ENCODE results near the gene GAPT. TPM values are rescaled to one million over a fixed set of nuclear protein-coding genes. Genes with fewer than 3 reads are reported as not detected.

Gene GAPT
- under 1 TPM; 0.68 to 0.81 TPM for total RNA-seq
- long read RNA-seq: 0 reads

DNA sequence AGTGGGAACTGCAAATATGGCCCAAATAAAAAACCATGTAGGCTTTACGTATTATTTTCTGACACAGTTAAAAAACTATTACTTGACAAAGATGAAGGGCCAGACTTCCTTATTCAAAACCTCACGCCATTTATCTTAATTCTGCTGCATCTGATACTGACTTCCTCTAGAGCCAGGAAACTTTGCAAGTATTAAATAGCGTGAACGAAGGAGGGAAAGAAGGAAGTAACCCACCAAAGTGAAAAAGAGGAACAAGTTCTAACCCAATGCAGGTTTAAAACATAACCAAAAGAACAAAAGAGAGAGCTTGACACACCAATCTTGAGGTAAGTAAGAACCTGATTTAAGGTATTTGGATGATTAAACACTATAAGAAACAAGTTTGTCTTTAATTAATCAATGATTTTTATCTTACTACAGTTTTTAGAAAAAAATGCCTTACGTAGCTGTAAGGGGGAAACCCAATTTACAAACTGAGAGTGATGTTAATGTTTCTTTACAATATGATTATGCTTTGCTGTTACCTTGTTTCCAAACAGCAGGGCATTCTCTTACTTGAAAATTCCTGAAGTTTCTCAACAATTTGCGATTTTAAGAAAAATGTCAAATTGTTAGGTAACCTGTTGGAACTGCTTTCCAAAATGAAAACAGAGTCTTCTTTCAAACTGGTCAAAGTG, at the start of gene GAPT:
TSS of gene GAPT (plus strand) at position 220 of the 677 bp plus-strand sequence. CDS start 3,102 bp downstream, outside the sequence.
- intact Hi-C loops (cut with DNase I): no loop called here
- DNase-seq (no peak), ATAC-seq (no peak)

DNA sequence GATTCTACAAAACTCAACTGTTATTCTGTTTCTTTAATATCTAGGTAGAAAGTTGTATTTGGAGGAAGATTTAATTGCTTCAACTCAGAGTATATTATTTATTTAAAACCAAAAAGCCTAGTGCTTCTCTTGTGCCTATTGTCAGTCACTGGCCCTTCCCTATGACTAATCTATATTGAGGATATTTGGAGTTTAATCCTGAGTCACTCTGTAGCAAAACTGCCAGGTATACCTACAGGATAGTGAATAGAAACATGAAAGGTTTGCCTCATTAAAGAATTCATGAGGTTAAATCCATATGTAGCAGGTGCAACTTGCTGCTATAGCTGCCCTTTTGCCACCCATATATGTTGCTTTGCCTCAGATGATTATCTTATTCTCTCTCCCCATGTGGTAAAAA, 46.4 kb upstream of the GAPT start:
- no peak for ATAC-seq
- DNase-seq: no peak
- intact Hi-C loops (cut with DNase I): no loop called here

DNA sequence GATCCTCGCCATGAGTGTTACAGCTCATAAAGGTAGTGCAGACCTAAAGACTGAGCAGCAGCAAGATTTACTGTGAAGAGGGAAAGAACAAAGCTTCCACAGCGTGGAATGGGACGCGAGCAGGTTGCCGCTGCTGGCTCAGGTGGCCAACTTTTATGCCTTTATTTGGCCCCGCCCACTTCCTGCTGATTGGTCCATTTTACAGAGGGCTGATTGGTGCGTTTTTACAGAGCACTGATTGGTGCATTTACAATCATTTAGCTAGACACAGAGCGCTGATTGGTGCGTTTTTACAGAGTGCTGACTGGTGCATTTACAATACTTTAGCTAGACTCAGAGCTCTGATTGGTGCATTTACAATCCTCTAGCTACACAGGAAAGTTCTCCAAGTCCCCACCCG, 45.2 kb upstream of the GAPT start:
- ATAC-seq (no peak), DNase-seq (no peak)
- intact Hi-C loops (cut with DNase I): no loop called here

DNA sequence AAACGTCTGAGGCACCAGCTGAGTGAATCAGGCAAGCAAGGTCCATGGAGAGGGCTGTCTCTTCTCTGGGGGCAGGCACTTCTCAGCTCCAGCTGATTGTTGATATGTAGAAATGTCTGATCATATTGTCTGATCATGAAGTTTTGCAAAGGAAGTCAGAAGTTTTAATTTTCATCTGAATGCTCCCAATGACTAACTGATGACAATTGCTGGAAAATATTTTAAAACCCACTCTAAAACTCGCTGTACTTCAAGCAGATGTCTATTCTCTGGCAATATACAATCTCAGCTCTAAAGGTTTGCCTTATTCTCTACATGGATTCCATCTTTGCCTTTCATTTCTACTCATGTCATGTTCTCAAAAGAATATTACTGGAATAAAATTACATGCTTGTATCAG, 44.0 kb upstream of the GAPT start:
- ATAC-seq: no peak
- no peak for DNase-seq
- intact Hi-C loops (cut with DNase I): no loop called here

DNA sequence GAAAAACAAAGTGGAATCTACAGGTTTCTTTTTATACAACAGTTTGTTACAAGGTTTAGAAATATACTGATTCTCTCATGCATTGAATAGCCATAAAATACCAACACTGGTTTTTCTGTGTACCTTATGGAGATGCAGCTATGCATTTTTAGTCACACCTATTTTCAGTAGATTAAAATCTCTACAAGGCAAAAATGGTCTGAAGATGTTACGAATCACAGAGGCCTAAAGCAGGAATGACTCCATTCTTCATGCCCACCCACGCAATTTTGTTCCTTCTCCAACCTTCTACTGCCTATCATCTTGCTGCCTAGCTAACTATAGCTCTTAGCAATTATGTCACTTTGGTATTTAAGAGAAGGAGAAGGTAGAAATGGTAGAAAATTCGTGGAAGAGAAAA, 41.2 kb upstream of the GAPT start:
- intact Hi-C loops (cut with DNase I): loop anchor here in 1 of 2 donors (10.0 kb wide), 4 partner anchors 45 to 435 kb away; no protein-coding TSS in a partner anchor
- DNase-seq (no peak), ATAC-seq (no peak)

DNA sequence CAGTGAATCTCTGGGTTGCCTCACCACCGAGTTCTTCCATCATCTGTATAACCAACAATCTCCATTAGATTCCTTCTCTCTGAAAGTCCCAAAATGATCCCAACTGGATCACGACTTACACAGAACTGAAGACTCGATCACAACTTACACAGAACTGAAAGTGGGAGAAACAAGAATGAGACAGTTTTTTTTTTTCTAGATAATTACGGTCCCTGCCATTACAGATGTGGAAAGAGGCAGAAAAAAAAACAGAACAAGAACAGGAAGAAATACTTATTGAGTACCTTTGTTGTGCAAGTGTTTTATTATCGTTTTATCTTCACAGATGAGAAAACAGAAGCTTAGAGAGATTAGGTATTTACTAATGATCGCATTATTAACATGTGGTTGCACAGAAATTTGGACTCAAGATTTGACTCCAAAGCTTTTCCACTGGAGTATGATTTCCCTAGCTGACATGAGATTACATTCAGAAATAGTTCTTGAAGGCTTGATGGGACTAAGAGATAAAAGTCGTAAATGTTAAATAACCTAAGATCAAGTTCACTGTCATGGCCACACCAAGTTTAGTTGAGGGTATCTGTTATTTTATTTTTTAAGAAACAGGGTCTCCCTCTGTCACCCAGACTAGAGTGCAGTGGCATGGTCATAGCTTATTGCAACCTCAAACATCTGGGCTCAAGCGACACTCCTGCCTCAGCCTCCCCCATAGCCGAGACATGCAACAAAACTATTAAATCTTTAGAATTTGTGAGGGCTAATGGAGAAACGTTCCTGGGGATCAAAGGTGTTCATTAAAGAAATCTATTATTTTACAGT, 40.2 kb upstream of the GAPT start:
- DNase-seq (no peak), ATAC-seq (no peak)
- intact Hi-C loops (cut with DNase I): loop anchor here in 1 of 2 donors (10.0 kb wide), 4 partner anchors 46 to 436 kb away; no protein-coding TSS in a partner anchor

DNA sequence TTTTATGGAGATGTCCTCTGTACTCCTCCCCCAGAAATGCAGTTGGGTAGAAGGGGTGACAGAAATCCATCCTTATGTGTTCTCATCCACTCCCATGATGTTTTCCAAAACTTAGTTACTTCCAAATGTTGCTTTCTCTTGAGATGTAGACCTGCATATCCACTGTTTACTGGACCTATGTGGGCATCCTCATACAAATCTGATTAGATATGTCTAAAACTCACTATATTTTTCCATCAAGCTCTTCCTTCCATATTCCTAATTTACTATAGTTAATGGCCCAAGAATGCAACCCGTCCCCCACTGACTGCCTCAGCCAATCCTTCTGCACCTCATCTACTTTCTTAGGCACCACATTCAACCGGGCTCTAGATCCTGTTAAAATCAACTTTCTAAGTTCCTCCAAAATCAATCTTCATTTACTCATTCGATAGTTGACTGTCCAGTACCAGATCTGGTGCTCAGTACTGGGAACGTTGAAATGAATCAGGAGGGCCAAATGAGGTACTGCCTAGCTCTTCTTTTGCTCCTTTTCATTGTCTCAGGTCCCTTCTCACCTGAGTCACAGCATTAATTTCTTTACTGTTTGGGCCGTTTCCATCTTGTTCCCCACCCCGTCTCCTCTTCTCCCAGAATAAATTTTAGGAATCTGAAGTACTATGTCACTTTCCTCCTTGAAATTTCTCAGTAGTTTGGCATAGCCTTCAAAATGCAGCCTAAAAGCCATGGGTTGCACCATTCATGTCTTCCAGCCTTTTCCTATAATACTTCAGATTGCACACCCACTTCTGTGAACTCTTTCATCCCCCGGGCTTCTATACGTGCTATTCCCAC, 39.3 kb upstream of the GAPT start:
- ATAC-seq (no peak), DNase-seq (no peak)
- intact Hi-C loops (cut with DNase I): loop anchor here in 1 of 2 donors (10.0 kb wide), 4 partner anchors 47 to 437 kb away; no protein-coding TSS in a partner anchor

DNA sequence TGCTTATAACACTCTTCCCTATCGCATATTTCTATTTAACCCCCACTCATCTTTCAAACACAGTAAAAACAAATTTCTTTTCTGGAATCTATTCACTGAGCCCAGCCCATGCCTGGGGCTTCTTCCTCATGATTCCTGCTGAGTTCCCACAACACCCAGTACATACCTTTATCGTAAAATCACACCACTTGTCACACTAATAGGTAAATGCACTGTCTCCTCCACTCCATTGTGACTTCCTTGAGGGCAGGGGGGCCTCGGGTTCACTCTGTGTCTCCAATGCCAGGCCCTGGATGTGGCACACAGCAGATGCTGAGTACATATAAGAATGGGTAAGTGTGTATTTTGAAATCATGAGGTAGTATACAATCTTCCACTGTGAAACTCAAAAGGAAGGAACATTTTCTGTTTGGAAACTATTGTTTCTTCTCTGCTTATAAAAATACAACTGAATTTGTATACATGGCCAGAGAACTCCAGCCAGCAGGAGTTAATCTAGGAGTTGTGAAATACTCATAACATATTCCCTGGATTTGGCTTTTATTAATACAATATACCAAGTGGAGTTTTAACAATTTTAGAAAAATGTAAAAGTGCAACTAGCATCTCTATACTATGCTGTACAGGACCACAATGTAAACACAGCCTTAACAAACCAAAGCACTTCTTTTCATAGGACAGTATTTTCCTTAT, 38.5 kb upstream of the GAPT start:
- intact Hi-C loops (cut with DNase I): loop anchor here in 1 of 2 donors (10.0 kb wide), 4 partner anchors 48 to 438 kb away; no protein-coding TSS in a partner anchor
- ATAC-seq (no peak), DNase-seq (no peak)

DNA sequence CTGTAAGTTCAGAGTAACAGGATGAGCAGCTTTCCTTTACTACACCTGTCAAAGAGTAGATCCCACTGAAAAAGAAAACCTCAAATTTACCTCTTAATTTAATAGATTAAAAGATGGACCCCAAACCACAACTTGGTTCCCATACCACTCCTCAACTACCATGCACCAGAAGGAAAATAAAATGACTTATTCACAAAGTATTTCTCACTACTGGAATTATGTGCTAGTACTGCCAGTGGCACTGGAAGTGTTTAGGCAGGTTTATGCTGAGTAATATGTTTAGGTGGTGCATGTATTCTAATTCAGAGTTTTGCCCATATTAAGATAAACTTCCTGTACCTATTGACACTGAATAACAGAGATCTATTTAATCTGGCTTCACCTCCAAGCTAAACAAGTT, 37.9 kb upstream of the GAPT start:
- intact Hi-C loops (cut with DNase I): loop anchor here in 1 of 2 donors (10.0 kb wide), 4 partner anchors 49 to 439 kb away; no protein-coding TSS in a partner anchor
- no peak for ATAC-seq
- DNase-seq: no peak

DNA sequence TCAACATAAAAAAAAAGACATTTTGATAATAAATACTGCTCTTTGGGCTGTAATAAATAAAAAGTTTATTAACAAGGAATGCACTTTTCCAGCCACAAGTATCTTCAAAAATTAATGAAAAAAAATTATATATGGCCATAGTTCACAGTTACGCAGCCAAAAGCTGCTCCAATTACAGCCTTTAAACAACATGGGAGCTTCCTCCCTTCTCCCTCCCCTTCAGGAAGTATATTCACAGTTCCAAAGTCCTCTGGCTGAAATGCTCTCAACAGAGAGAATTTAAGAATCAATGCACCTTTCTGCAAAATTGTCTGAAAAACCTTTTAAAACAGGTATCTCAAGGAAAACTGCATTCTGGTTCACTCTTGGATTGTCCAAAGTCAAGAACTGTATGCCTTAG, 37.2 kb upstream of the GAPT start:
- ATAC-seq (no peak), DNase-seq (no peak)
- intact Hi-C loops (cut with DNase I): loop anchor here in 1 of 2 donors (10.0 kb wide), 4 partner anchors 49 to 439 kb away; no protein-coding TSS in a partner anchor

DNA sequence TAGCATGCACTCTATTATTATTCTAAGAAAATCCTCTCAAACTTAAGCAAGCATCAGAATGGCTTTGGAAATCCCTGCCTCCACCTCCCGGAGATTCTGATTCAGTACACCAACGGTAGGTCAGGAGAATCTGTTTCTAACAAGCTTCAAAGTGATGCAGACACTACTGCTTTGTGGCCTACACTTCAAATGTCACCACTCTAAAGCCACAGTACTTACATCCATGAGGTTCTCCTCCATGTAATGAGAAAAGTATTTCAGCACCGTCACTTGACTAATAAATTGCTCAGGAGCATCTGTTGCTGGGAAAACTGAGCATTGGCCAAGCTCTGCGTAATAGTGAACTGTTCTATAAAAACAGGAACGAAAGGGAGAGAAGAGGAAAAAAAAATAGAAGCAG, 36.2 kb upstream of the GAPT start:
- intact Hi-C loops (cut with DNase I): loop anchor here (5.0 to 10.0 kb wide), 5 partner anchors 50 to 568 kb away; no protein-coding TSS in a partner anchor
- ATAC-seq: no peak
- no peak for DNase-seq

DNA sequence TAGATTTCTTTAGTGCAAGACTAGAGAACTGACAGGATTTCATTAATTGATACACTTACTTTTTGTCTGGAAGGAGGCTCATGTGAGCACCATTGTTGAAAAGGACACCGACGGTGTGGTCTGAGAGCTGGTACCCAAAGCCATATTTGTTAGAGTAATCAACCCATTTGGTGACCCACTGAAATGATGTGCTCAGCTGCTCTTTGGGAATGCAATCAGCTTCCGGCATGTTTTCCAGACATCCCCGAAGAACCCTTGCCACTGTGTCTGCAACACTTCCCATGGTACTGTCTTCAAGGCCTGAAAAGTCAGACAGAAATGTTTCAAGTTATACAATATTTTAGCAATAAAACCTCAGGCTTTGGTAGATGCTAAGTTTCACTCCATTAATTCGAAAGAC, 35.8 kb upstream of the GAPT start:
- DNase-seq: no peak
- intact Hi-C loops (cut with DNase I): loop anchor here (5.0 to 10.0 kb wide), 5 partner anchors 51 to 568 kb away; no protein-coding TSS in a partner anchor
- no peak for ATAC-seq

DNA sequence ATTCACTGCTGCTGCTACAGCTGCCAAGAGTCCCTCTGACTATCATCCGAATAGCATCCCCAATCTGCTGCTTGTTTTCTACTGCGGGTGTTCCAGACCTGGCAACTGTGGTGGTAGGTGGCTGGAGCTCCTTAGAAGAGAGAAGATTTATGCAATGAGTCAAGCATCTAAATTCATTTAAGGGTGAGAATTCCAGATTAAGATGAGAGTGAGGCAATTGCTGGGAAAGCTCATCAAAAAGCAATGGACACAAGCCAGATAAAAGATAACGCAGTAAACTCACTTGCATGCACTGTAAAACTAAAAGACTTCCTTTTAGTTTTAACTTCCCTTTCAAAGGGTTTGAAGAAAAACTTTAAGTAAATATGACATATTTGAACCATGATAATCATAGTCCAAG, 35.2 kb upstream of the GAPT start:
- ATAC-seq (peak in 1 of 2 donors; percentile 1), DNase-seq (peak; percentile 28)
- intact Hi-C loops (cut with DNase I): loop anchor here (5.0 to 10.0 kb wide), 5 partner anchors 51 to 569 kb away; no protein-coding TSS in a partner anchor

DNA sequence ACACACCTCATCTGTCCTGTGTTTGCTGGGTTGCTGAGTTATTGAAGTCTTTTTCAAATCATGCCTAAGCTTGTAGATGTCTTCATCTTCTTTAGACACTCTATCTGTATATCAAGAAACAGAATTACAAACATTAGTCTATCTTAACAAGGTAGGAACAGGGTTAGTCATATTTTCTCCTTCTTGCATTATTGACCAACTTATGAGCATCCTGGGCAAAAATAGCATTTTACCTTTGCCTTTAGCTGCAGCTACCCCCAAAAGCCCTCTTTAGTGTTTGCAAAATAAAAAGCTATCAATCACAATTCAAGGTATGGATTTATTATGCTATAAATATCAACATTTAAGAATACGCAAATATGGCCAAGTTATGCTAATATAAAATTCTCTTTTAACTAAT, 34.7 kb upstream of the GAPT start:
- DNase-seq (no peak), ATAC-seq (no peak)
- intact Hi-C loops (cut with DNase I): loop anchor here (5.0 to 10.0 kb wide), 5 partner anchors 52 to 569 kb away; no protein-coding TSS in a partner anchor

DNA sequence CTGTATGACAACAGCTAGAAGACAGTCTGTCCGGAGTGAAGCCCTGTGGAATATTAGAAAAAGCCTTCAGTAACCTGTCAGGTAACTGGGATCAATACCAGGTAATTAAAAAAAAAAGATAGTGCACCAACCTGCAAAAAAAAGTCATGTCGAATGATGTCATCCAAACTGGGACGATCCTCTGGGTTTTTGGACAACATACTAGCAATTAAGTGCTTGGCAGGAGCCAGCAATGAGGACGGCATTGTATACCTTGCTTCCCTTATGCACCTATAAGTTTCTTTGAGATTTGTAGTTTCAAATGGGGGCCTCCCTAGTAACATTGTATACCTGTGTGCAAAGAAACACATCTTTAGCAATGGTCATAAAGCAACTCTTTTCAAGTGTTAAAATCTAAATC, 34.2 kb upstream of the GAPT start:
- DNase-seq: no peak
- intact Hi-C loops (cut with DNase I): loop anchor here (5.0 to 10.0 kb wide), 5 partner anchors 52 to 570 kb away; no protein-coding TSS in a partner anchor
- no peak for ATAC-seq

DNA sequence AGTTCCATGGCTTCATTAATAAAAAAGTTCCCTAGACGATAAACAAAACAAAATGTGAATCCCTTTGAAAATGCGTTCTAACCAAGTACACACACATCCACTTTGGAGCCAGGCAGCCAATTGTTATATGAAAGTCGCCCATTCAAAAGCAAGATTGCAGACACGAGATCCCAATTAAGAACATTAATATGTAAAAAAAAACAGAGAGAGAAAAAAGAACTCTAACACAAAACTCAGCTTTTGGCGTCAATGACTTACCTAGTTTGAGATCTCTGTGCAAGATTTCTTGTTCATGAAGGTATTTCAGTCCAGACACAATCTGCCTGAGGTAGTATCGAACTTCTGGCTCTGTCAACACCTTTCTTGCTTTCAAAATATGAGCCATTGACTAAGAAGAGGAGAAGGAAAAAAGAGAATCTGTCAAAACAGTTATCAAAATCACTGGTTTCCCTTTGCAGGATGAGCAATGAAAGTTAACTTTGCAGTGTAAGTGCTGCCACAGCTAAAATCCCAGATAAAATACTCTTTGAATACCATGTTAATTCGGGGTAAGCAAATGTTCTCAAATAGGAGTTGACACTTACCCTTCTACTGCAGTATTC, 33.0 kb upstream of the GAPT start:
- DNase-seq (no peak), ATAC-seq (no peak)
- intact Hi-C loops (cut with DNase I): loop anchor here (5.0 to 10.0 kb wide), 5 partner anchors 53 to 571 kb away; no protein-coding TSS in a partner anchor

DNA sequence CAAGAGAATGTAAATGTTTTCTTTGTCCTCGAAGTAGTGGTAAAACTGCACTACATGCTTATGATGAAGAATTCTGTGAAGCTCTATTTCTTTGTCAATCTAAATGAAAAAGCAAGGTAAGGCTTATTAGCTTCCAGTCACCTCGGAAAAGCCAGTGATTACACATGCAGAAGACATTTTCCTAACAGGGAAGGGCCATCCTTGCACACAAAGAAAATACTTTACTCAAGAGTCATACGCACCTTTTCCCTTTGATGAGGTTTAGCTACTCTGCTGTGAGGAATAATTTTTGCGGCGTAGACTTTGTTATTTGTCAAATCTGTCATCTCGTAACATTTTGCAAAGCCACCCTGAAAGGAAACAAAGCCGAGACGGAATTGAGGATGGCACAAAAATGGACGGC, 32.5 kb upstream of the GAPT start:
- no peak for ATAC-seq
- DNase-seq: no peak
- intact Hi-C loops (cut with DNase I): loop anchor here (5.0 to 10.0 kb wide), 5 partner anchors 54 to 571 kb away; no protein-coding TSS in a partner anchor
